ENCODE data around the gene CLPX.
"Not testable (repeated sequence)": the region's sequence is repeated elsewhere in the genome, so short reads cannot be mapped to it uniquely, and the experiment has no call there.

The CLPX gene

GRCh38 chr15:65184868-65185717 lies at the start of gene CLPX:
Gene CLPX (minus strand): TSS chr15:65185342. CDS start chr15:65185153, 189 bp downstream.
- peak; percentile 96 for DNase-seq (ENCODE audit: low read depth)

GRCh38 chr15:65233696-65234095 lies 48.6 kb upstream of the CLPX start:
- DNase-seq (ENCODE audit: low read depth): no peak

- no peak for DNase-seq (ENCODE audit: low read depth)
Measured at GRCh38 chr15:65232520-65232919, 47.4 kb upstream of the CLPX start.

- DNase-seq (ENCODE audit: low read depth): no peak
Measured at GRCh38 chr15:65231306-65231705, 46.2 kb upstream of the CLPX start.

- not testable (repeated sequence) for DNase-seq (ENCODE audit: low read depth)
Measured at GRCh38 chr15:65226901-65227300, 41.8 kb upstream of the CLPX start.

GRCh38 chr15:65226221-65226620 lies 41.1 kb upstream of the CLPX start:
- no peak for DNase-seq (ENCODE audit: low read depth)

GRCh38 chr15:65223996-65224395 lies 38.9 kb upstream of the CLPX start:
- DNase-seq (ENCODE audit: low read depth): no peak

GRCh38 chr15:65222891-65223290 lies 37.7 kb upstream of the CLPX start:
- no peak for DNase-seq (ENCODE audit: low read depth)

GRCh38 chr15:65221697-65222096 lies 36.6 kb upstream of the CLPX start:
- DNase-seq (ENCODE audit: low read depth): no peak

GRCh38 chr15:65219137-65219536 lies 34.0 kb upstream of the CLPX start:
- DNase-seq (ENCODE audit: low read depth): no peak

GRCh38 chr15:65217526-65218482 lies 32.7 kb upstream of the CLPX start:
- no peak for DNase-seq (ENCODE audit: low read depth)

GRCh38 chr15:65215496-65215895 lies 30.4 kb upstream of the CLPX start:
- no peak for DNase-seq (ENCODE audit: low read depth)

- no peak for DNase-seq (ENCODE audit: low read depth)
Measured at GRCh38 chr15:65214010-65214409, 28.9 kb upstream of the CLPX start.

GRCh38 chr15:65213241-65213640 lies 28.1 kb upstream of the CLPX start:
- DNase-seq (ENCODE audit: low read depth): no peak

- no peak for DNase-seq (ENCODE audit: low read depth)
Measured at GRCh38 chr15:65212097-65212496, 27.0 kb upstream of the CLPX start.

- DNase-seq (ENCODE audit: low read depth): peak; percentile 52
Measured at GRCh38 chr15:65211482-65211982, 26.4 kb upstream of the CLPX start.

GRCh38 chr15:65210770-65211481 lies 25.8 kb upstream of the CLPX start, which contains the start of gene CILP:
Gene CILP (minus strand): TSS chr15:65211473. CDS start chr15:65209755, 1,718 bp downstream.
- no peak for DNase-seq (ENCODE audit: low read depth)

- no peak for DNase-seq (ENCODE audit: low read depth)
Measured at GRCh38 chr15:65209701-65210643, 24.8 kb upstream of the CLPX start.

GRCh38 chr15:65208647-65209046 lies 23.5 kb upstream of the CLPX start:
- DNase-seq (ENCODE audit: low read depth): no peak

- DNase-seq (ENCODE audit: low read depth): no peak
Measured at GRCh38 chr15:65207280-65207840, 22.2 kb upstream of the CLPX start.

Measured in amniotic epithelial cell (primary cell).